CD8-positive, alpha-beta memory T cell (primary cell): ENCODE data around the gene SFTA2. TPM values are rescaled to one million over a fixed set of nuclear protein-coding genes. Genes with fewer than 3 reads are reported as not detected.
"Not testable (repeated sequence)": the region's sequence is repeated elsewhere in the genome, so short reads cannot be mapped to it uniquely, and the experiment has no call there.

Experiments used
- CTCF ChIA-PET: fragments of 350-600 bp; sonication (Branson Sonifier 250); formaldehyde crosslinking; loops from one replicate; lab custom pipeline; 2021; ENCODE audit warnings: antibody characterized with exemption; lab: Charles Lee
- POLR2A ChIA-PET: fragments of 350-600 bp; sonication (Branson Sonifier 250); formaldehyde crosslinking; loops from one replicate; lab custom pipeline; 2021; ENCODE audit warnings: antibody characterized with exemption; lab: Charles Lee
- DNase-seq, 5 donors: peaks; one replicate each; pipeline versions ENCODE4 v3.0.0 to v3.0.0-alpha.2; 2020 to 2022; ENCODE audit warnings: mixed read lengths in 1 of 5
- H3K27ac ChIP-seq: one replicate; pipeline ENCODE4 v1.7.0; 2013; ENCODE audit warnings: low read depth, mild to moderate bottlenecking, low read length, moderate library complexity
- H3K27me3 ChIP-seq: 2 replicates; pipeline ENCODE4 v1.7.0; 2013; ENCODE audit warnings: low read length, mild to moderate bottlenecking; ENCODE audit not compliant: insufficient read depth, poor library complexity, severe bottlenecking
- H3K36me3 ChIP-seq: 2 replicates; pipeline ENCODE4 v1.7.0; 2013; ENCODE audit warnings: mild to moderate bottlenecking, low read length, moderate library complexity; ENCODE audit not compliant: insufficient read depth
- H3K4me1 ChIP-seq: 2 replicates; pipeline ENCODE4 v1.7.0; 2013; ENCODE audit warnings: mild to moderate bottlenecking, low read length, moderate library complexity; ENCODE audit not compliant: insufficient read depth
- H3K4me3 ChIP-seq: 2 replicates; pipeline ENCODE4 v1.7.0; 2013; ENCODE audit warnings: mild to moderate bottlenecking, low read length
- H3K9me3 ChIP-seq: 2 replicates; pipeline ENCODE4 v1.7.0; 2013; ENCODE audit warnings: mild to moderate bottlenecking, low read length
- H3K27ac Mint-ChIP-seq, 8 donors: one replicate each; pipeline ENCODE4 v1.8.0; 2020 to 2021; ENCODE audit warnings: mixed read lengths in 8 of 8, mild to moderate bottlenecking in 6 of 8, inconsistent platforms in 3 of 8, moderate library complexity in 3 of 8
- H3K27me3 Mint-ChIP-seq, 2 donors: one replicate each; pipeline ENCODE4 v1.8.0; 2020 to 2021; ENCODE audit warnings: mixed read lengths in 2 of 2, mild to moderate bottlenecking in 1 of 2, moderate library complexity in 1 of 2
- H3K36me3 Mint-ChIP-seq, 3 donors: one replicate each; pipeline ENCODE4 v1.8.0; 2020 to 2021; ENCODE audit warnings: mixed read lengths in 3 of 3, inconsistent platforms in 1 of 3, mild to moderate bottlenecking in 1 of 3
- H3K4me1 Mint-ChIP-seq, 3 donors: one replicate each; pipeline ENCODE4 v1.8.0; 2020 to 2021; ENCODE audit warnings: mixed read lengths in 3 of 3, inconsistent platforms in 1 of 3, mild to moderate bottlenecking in 1 of 3
- H3K4me3 Mint-ChIP-seq, 7 donors: one replicate each; pipeline ENCODE4 v1.8.0; 2020 to 2021; ENCODE audit warnings: mixed read lengths in 7 of 7, mild to moderate bottlenecking in 6 of 7, moderate library complexity in 4 of 7, inconsistent platforms in 2 of 7
- H3K9me3 Mint-ChIP-seq, 5 donors: one replicate each; pipeline ENCODE4 v1.8.0; 2020 to 2022; ENCODE audit warnings: mixed read lengths in 5 of 5, mild to moderate bottlenecking in 3 of 5, moderate library complexity in 2 of 5, inconsistent platforms in 1 of 5
- polyA plus RNA-seq: library from polyadenylated mRNA; unstranded; fragments of 300-500 nt; fragmentation: Illumina TruSeq; gene quantifications from one replicate; pipeline ENCODE4 v1.2.3, GENCODE V29; 2021
- total RNA-seq, 2 experiments: library from RNA; stranded (reverse); gene quantifications; one replicate each; pipeline ENCODE4 v1.2.3, GENCODE V29; 2021

Gene SFTA2
- total RNA-seq, result not detected
- polyA plus RNA-seq, result not detected

GRCh38 chr6:30931969-30932645 is at the start of gene SFTA2:
Gene SFTA2, minus strand, starts transcription at chr6:30932170. Its CDS starts 74 bp downstream, at chr6:30932096.
- H3K27ac ChIP-seq, result no peak within 1 kb of the TSS
- H3K4me3 ChIP-seq, result no peak within 1 kb of the TSS
- H3K27ac Mint-ChIP-seq, result no peak within 1 kb of the TSS
- H3K27me3 ChIP-seq, result no peaks in the 10 kb centered on the region
- H3K9me3 ChIP-seq, result no peaks in the 10 kb centered on the region
- H3K4me1 Mint-ChIP-seq, result no peaks in the 10 kb centered on the region
- no peaks in the 10 kb centered on the region for H3K4me1 ChIP-seq
- peaks cover 0 to 7% (median 0%) of the 10 kb centered on the region in 5 donors for H3K9me3 Mint-ChIP-seq
- H3K27me3 Mint-ChIP-seq, result peaks cover 3 to 6% of the 10 kb centered on the region in 2 donors
- ChIA-PET POLR2A (no interaction called here), CTCF (no interaction called here)
- H3K36me3 ChIP-seq, result no peaks in the 10 kb centered on the region
- no peak for DNase-seq
- peaks cover 0 to 12% (median 7%) of the 10 kb centered on the region in 3 donors for H3K36me3 Mint-ChIP-seq
- H3K4me3 Mint-ChIP-seq, result no peak within 1 kb of the TSS

GRCh38 chr6:30979690-30980089 is 47.7 kb upstream of the SFTA2 start:
- Histone ChIP-seq H3K9me3 (no peaks in the 10 kb centered on the region), H3K27ac (no peak overlapping the region), H3K4me3 (no peak overlapping the region), H3K4me1 (no peaks in the 10 kb centered on the region), H3K27me3 (peaks cover 5% of the 10 kb centered on the region), H3K36me3 (no peaks in the 10 kb centered on the region)
- no peaks in the 10 kb centered on the region for H3K36me3 Mint-ChIP-seq
- no peak overlapping the region for H3K27ac Mint-ChIP-seq
- no peaks in the 10 kb centered on the region for H3K4me1 Mint-ChIP-seq
- H3K27me3 Mint-ChIP-seq, result peaks cover 18 to 49% of the 10 kb centered on the region in 2 donors
- DNase-seq, result no peak
- no peak overlapping the region for H3K4me3 Mint-ChIP-seq
- no peaks in the 10 kb centered on the region for H3K9me3 Mint-ChIP-seq
- ChIA-PET CTCF (no interaction called here), POLR2A (no interaction called here)

- Histone ChIP-seq H3K27ac (no peak overlapping the region), H3K36me3 (no peaks in the 10 kb centered on the region), H3K4me1 (no peaks in the 10 kb centered on the region), H3K9me3 (no peaks in the 10 kb centered on the region), H3K4me3 (no peak overlapping the region), H3K27me3 (peaks cover 5% of the 10 kb centered on the region)
- ChIA-PET CTCF (no interaction called here), POLR2A (no interaction called here)
- Mint-ChIP-seq H3K9me3 (no peaks in the 10 kb centered on the region), H3K4me3 (no peak overlapping the region), H3K27ac (no peak overlapping the region), H3K4me1 (no peaks in the 10 kb centered on the region), H3K36me3 (no peaks in the 10 kb centered on the region), H3K27me3 (peaks cover 17 to 48% of the 10 kb centered on the region in 2 donors)
- DNase-seq, result no peak
Observed at GRCh38 chr6:30979141-30979540, 47.2 kb upstream of the SFTA2 start.

GRCh38 chr6:30974490-30975252 is 42.7 kb upstream of the SFTA2 start:
- Mint-ChIP-seq H3K36me3 (no peaks in the 10 kb centered on the region), H3K27ac (no peak overlapping the region), H3K4me1 (no peaks in the 10 kb centered on the region), H3K9me3 (no peaks in the 10 kb centered on the region), H3K4me3 (no peak overlapping the region), H3K27me3 (peaks cover 10 to 36% of the 10 kb centered on the region in 2 donors)
- Histone ChIP-seq H3K27ac (no peak overlapping the region), H3K4me1 (no peaks in the 10 kb centered on the region), H3K4me3 (no peak overlapping the region), H3K36me3 (no peaks in the 10 kb centered on the region), H3K27me3 (no peaks in the 10 kb centered on the region), H3K9me3 (no peaks in the 10 kb centered on the region)
- POLR2A ChIA-PET, result no interaction called here
- DNase-seq, result no peak
- CTCF ChIA-PET, result no interaction called here

GRCh38 chr6:30972816-30973215 is 40.8 kb upstream of the SFTA2 start:
- Mint-ChIP-seq H3K4me3 (no peak overlapping the region), H3K27ac (no peak overlapping the region), H3K27me3 (peaks cover 10 to 23% of the 10 kb centered on the region in 2 donors), H3K9me3 (no peaks in the 10 kb centered on the region), H3K36me3 (no peaks in the 10 kb centered on the region), H3K4me1 (no peaks in the 10 kb centered on the region)
- H3K36me3 ChIP-seq, result no peaks in the 10 kb centered on the region
- ChIA-PET POLR2A (no interaction called here), CTCF (no interaction called here)
- H3K27ac ChIP-seq, result no peak overlapping the region
- H3K4me3 ChIP-seq, result no peak overlapping the region
- no peaks in the 10 kb centered on the region for H3K9me3 ChIP-seq
- H3K4me1 ChIP-seq, result no peaks in the 10 kb centered on the region
- no peak for DNase-seq
- H3K27me3 ChIP-seq, result no peaks in the 10 kb centered on the region

- H3K36me3 ChIP-seq, result no peaks in the 10 kb centered on the region
- no peaks in the 10 kb centered on the region for H3K27me3 ChIP-seq
- no peak overlapping the region for H3K27ac ChIP-seq
- H3K4me3 ChIP-seq, result no peak overlapping the region
- no peaks in the 10 kb centered on the region for H3K9me3 ChIP-seq
- Mint-ChIP-seq H3K9me3 (no peaks in the 10 kb centered on the region), H3K4me1 (no peaks in the 10 kb centered on the region), H3K4me3 (no peak overlapping the region), H3K27me3 (peaks cover 10 to 22% of the 10 kb centered on the region in 2 donors), H3K27ac (no peak overlapping the region), H3K36me3 (no peaks in the 10 kb centered on the region)
- ChIA-PET CTCF (no interaction called here), POLR2A (no interaction called here)
- no peak for DNase-seq
- no peaks in the 10 kb centered on the region for H3K4me1 ChIP-seq
Observed at GRCh38 chr6:30970946-30971345, 39.0 kb upstream of the SFTA2 start.

- DNase-seq, H3K36me3 Mint-ChIP-seq, H3K9me3 Mint-ChIP-seq, H3K4me3 ChIP-seq, H3K9me3 ChIP-seq, H3K27ac Mint-ChIP-seq, POLR2A ChIA-PET, H3K4me1 ChIP-seq, H3K4me3 Mint-ChIP-seq, CTCF ChIA-PET, H3K27me3 ChIP-seq, H3K27ac ChIP-seq, H3K36me3 ChIP-seq: not testable (repeated sequence)
- Mint-ChIP-seq H3K27me3 (peaks cover 10 to 37% of the 10 kb centered on the region in 2 donors), H3K4me1 (peaks cover 9 to 15% (median 12%) of the 10 kb centered on the region in 3 donors)
Observed at GRCh38 chr6:30969171-30969570, 37.2 kb upstream of the SFTA2 start.

- Mint-ChIP-seq H3K27ac (peak overlapping the region in 1 of 8 donors; percentile 1), H3K36me3 (no peaks in the 10 kb centered on the region), H3K4me1 (peaks cover 12 to 22% (median 18%) of the 10 kb centered on the region in 3 donors), H3K9me3 (no peaks in the 10 kb centered on the region), H3K27me3 (peaks cover 5 to 28% of the 10 kb centered on the region in 2 donors), H3K4me3 (no peak overlapping the region)
- Histone ChIP-seq H3K27me3 (no peaks in the 10 kb centered on the region), H3K36me3 (no peaks in the 10 kb centered on the region), H3K27ac (no peak overlapping the region), H3K4me1 (peaks cover 10% of the 10 kb centered on the region), H3K4me3 (no peak overlapping the region), H3K9me3 (no peaks in the 10 kb centered on the region)
- CTCF ChIA-PET, result no interaction called here
- POLR2A ChIA-PET, result no interaction called here
- DNase-seq, result no peak
Observed at GRCh38 chr6:30966154-30966553, 34.2 kb upstream of the SFTA2 start.
